ENCODE results near the gene LIN28B.
"Not testable (repeated sequence)": the region's sequence is repeated elsewhere in the genome, so short reads cannot be mapped to it uniquely, and the experiment has no call there.

LIN28B gene

DNA sequence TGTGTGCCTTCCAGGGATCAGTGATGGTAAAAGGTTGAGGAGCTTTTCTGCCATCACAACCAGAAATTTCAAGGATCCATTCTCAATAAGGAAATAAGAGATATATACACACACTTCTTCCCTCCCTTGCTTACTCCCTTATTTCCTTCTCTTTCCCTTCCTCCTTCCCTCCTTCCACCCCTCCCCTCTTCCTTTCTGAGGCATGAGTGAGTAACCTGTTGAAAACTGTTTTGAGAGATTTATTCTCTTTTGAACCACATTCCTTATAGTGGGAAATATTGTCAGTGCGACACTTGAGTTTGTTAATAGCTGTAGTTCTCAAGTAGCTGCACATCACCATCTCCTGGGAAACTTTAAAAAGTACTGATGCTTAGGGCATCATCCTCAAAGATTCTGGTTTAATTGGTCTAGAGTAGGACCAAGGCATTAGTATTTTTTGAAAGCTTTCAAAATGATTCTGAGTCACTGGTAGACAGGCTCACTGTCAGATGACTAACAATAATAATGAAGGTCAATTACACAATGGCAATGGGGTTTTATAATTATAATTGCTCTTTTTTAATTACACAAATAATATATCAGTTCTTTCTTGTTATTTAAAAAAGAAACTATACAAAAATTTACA lies 113.0 kb downstream of the LIN28B start:
- peak; percentile 10 for DNase-seq (ENCODE audit: low read depth)

DNA sequence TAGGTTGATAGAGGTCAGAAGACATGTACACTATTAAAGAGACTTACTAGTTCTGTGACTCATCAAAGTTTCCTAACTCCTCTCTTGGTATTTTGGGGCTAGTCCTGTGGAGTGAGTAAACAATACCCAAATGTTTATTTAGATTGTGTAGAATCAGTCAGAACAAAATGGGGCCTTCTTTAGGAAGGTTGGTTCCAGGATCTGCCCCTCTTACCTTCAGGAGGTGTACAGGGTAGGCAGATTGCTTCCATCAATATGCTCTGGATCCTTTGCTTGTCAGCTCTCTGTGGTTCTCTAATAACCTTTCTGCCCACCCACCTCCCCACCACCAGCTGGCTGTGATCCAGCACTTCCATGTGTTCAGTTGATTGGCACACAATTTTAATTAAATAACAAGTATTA lies 115.9 kb downstream of the LIN28B start:
- peak; percentile 34 for DNase-seq (ENCODE audit: low read depth)

DNA sequence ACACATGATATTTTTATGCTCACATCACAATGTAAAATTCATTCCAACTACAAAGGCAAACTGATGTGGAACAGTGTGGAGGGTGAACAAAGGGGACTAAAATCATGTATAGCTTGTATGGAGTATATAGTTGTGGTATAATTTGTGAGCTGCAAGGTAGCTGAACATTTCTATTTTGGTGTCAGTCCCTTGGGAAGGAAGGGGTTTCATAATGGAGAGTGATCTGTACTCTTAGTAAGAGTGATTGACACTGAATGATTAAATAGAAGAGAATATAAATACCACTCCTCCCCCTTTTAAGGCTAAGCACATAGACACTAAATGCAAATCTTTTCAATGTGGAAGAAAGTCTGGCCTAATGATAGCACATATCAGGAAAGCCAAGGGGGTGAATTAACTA lies 118.3 kb downstream of the LIN28B start:
- no peak for DNase-seq (ENCODE audit: low read depth)

DNA sequence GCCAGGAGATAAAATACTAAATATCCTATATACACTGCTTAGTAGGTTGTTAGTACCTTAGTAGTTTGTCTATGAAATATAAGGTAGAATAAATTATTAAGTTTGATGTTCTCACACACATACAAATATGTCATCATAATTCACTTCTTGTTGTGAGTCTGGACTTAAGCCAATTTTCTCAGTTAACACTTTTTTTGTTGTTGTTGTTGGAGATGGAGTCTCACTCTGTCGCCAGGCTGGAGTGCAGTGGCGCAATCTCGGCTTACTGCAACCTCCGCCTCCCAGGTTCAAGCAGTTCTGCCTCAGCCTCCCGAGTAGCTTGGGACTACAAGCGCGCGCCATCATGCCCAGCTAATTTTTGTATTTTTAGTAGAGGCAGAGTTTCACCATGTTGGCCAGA lies 119.5 kb downstream of the LIN28B start:
- DNase-seq (ENCODE audit: low read depth), result not testable (repeated sequence)

DNA sequence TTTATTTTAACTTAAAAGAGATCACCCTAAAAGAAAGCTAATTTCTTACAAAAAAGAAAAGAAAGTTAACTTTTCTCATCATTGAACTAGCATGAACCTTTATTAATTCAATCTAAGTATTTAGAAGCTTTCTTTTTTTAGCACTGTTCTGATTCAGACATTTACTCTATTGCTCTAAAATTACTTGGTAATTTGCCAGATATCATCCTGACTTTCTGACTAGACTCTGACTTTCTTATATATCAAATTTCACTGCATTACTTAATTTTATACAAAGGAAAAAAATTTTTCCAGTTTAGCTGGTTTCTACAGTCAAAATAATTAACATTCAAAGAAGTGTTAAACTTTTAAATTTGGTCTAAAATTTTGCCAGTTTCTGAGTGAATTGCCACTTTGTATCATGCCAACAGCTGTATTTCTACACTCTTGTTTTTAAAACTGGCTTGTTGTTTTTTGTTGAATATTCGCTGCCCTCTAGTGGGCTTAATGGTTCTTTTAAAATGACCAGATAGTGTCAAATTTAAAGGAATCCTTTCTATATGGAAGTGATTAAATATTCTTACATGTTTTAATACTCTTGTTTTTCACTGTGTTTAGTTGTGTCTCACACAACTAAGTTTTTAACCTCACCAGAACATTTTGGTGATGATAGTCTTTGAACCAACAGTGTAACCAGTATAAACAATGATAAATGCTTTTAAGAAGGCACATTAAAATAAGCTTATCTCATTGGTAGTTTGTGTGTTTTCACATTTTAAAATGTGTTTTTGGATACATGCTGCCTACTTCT lies 120.9 kb downstream of the LIN28B start:
- DNase-seq (ENCODE audit: low read depth), result peak; percentile 59

DNA sequence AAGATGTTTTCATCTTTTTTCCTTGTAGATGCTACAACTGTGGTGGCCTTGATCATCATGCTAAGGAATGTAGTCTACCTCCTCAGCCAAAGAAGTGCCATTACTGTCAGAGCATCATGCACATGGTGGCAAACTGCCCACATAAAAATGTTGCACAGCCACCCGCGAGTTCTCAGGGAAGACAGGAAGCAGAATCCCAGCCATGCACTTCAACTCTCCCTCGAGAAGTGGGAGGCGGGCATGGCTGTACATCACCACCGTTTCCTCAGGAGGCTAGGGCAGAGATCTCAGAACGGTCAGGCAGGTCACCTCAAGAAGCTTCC lies 121.4 kb downstream of the LIN28B start:
- peak; percentile 15 for DNase-seq (ENCODE audit: low read depth)

DNA sequence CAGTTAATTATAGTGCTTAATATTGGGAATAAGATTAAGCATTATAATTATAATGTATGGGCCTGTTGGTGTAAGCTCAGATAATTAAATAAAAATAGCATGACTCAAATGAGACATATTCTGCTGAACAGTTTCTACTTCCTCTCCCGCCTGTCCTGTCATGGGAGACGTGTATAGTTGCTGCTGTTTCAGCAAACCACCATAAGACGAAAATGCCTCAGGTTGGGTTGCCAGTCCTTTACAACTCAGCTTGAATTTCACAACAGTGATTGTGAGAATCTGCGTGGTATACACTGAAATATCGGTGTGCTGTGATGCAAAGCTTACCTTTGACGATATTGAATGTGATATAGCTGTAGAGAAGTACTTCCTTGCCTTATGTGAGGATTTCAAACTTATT lies 123.4 kb downstream of the LIN28B start:
- no peak for DNase-seq (ENCODE audit: low read depth)

DNA sequence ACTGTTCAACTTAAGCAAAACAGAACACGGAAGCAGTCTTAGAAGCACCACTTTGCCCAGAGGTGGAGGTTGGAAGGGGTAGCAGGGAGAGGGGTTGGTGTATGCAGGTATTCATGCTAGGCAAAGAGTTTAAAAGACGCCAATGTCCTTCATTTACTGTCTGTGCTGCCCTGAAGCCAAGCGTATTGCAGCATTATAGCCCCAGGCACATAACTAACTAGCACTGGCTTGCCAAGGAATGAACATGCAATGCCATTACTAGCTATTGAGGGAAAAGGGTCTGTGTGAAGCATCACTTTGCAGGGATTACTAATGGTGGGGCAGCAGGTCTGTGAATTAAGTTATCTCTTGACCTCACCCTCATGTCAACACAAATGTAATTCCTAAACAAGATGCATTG lies 124.8 kb downstream of the LIN28B start:
- DNase-seq (ENCODE audit: low read depth), result peak; percentile 38

DNA sequence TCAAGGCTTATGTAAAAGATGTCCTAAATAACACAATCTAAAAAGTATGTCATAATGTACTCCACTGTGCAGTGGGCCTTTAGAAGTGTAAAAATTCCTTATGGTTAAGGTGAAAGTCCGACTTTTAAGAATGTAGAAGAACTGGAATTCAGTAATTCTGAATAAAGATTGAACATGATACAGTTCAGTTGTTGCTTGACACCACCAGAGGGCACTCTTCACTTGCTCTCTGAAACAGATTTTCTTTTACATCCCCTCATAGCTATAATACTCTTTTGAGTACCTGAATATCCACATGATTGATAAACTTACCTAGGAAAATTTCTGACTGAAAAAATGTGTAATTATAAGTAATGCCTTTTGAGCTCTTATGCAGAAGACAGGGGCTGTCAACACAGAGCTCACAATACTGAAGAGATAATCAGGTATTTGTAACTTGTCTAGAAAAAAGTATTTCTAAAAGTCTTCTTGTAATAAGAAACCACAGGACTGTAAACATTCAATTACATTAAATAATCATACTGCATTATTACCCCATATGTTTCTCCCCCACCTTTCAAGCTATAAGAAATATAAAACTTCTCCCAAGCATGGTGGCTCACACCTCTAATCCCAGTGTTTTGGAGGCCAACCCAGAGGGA lies 130.8 kb downstream of the LIN28B start:
- peak; percentile 68 for DNase-seq (ENCODE audit: low read depth)

DNA sequence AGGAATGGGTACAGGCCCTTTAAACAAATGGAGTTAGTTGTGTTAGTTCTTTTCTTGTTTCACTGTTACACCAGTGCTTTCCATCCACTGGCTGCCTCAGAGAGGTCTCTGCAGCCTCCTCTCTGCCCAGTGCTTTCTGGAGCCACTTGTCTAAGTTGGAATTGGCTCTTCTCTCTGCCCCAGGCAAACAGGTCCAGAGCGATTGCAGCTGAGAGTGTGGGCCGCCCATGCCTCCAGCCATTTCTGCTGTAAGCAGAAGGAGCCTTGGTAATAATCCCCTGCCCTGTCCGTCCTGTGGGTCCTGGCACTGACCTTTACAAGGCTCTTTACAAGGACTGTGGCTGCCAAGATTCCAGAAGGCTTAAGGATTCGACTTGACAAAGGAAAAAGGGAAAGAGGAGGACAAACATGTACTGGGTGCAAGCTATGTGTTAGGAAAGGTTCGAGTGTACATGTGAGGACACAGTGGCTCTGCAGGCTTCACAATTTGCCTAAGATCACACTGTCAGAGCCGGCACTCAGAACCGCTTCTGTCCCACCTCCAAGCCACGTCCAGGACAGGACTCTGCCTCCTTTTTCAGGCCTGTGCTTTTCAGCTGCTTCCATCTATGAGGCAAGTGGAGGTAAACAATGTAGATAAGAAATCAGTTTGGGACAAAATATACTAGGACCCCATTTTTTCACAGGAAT lies 134.4 kb downstream of the LIN28B start:
- peak; percentile 18 for DNase-seq (ENCODE audit: low read depth)

DNA sequence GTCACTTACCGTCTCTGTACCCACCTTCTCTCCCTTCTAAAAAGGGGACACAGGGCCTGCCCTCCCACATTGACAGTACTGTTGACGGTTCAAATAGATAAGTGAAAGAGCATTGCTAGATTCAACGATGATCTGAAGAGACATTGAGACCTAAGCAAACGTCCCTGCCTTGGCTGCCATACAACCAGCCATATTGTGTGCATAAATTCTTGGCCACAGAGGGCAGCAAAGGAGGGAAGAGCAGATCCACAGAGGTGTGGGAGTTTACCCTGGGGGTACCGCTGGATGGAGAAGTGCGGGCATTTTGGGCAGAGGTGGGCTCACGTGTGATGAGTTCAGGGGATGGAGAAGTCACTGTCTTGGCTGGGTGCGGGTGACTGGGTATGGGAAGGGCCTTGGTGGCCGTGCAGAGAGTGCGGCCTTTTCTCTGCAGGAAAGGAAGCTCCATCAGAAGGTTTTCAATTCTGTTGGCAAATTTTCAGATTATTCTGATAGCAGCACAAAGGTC lies 137.3 kb downstream of the LIN28B start:
- no peak for DNase-seq (ENCODE audit: low read depth)

DNA sequence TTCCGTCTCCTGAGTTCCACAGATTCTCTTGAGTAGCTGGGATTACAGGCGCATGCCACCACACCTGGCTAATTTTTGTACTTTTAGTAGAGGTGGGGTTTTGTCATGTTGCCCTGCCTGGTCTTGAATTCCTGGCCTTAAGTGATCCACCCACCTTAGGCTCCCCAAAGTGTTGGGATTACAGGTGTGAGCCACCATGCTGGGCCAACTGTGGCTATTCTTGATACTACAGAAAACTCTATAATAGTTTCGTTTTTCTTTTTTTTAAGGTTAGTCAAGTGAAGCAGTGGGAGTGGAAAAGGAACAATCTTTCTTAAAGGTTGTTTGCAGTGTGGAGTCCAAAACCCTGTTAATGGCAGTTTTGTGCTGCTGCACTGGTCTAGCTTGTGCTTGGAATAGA lies 138.2 kb downstream of the LIN28B start:
- DNase-seq (ENCODE audit: low read depth), result no peak

DNA sequence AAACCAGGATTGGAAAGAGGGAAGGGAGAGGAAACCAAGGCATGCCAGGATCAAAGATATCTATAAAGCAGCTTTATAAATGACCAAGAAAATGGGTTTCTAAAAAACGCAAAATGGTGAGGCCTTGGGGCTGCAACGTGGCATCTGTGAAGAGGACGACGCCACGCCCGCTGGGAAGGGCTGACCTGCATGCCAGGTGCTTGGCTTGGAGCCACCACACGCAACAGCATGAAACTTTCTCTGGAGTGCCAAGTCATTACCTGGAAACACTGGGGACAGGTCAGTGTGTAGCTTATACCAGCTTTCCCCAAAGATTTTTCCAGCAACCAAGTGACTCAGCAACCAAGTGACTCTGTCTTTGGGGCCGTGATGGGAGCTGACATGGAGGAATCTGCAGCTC lies 140.4 kb downstream of the LIN28B start:
- no peak for DNase-seq (ENCODE audit: low read depth)

DNA sequence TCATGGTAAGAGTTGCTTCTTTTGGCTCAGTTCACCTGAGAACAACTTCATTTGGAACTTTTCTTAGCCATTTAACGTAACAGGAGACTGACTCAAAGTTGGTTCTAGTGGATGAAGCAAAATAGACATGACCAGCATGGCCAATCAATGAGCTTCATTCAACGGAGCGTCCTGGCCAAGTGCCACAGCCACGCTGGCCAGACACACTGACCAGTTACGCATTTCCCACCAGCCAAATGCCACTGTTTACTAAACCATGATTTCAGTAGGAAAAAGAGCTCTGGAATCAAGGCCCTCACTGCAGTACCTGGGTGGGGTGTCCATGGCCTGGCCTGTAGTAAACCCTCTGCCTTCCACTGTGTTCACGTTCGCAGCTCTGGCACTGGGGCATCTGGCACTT lies 142.5 kb downstream of the LIN28B start:
- DNase-seq (ENCODE audit: low read depth), result no peak

DNA sequence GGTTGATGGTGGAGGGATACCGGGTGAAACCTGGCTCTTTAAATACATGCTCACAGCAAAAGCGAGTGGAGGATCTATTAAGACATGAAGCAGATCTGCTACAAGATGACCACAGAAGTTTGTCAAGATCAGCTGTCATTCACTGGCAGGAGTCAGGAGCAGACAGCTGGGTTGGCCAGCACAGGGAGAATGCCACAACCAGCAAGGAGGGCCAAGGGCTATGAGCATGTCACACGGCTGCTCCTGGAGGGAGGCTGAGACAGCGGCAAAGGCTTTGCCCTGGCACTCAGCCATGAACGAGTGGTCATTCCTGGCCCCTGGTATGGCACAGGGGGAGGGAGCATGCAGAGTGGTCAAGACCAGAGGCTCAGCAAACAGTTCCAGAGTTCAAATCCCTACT lies 145.3 kb downstream of the LIN28B start:
- DNase-seq (ENCODE audit: low read depth), result no peak

DNA sequence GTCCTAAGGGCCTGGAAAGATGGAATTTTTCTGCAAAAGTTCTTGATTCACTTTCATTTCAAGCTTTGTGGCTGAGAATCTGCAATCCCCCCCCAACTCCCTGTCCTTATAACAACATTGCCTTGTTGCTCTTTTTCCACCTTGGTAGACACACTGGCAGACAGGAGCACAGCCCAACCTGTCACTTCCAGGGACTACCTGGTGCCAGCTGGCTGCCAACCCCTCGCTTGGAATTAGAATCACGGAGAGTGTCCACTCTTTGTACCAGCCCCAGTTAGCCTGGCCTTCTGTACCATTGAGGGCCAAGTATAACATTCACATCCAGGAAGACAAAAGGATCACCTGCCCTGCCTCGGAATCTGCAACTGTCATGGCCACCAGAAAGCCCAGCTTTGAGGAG lies 148.2 kb downstream of the LIN28B start:
- no peak for DNase-seq (ENCODE audit: low read depth)

DNA sequence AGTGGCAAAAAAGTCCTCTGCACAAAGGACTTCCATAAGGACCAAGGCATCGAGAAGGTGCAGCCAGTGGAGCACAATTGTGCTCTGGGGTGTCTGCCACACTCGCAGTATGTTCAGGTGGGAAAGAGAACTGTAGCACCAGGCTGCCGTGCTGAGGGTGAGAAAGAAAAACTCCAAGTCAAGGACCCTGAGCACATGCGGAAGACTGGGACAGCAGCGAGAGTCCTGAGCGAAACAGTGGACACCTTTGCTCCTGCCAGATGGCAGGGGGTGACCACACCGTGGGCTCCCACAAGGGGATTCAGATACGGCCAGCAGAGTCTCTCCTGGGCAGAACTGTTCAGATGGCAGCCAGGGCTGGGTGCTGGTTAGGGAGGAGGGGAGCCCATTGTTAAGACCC lies 149.4 kb downstream of the LIN28B start:
- DNase-seq (ENCODE audit: low read depth), result no peak

DNA sequence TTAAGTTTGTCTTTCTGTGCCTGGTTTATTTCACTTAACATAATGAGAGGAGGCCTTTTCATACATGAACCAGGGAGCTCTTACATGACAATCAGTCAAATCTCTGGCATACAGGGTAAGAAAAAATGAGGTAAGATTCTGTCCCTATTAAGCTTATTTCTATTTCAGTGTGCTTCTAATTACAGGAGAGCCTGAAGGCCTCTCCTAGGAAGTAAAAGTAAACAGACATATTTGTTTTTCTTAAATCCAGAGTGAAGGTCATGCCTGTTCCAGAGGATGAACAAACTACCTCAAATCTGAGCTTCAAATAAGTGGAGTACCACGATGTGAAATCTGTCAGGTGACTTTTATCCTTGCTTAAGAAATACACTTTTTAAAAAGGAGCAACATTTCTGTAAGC lies 150.3 kb downstream of the LIN28B start:
- DNase-seq (ENCODE audit: low read depth), result no peak

DNA sequence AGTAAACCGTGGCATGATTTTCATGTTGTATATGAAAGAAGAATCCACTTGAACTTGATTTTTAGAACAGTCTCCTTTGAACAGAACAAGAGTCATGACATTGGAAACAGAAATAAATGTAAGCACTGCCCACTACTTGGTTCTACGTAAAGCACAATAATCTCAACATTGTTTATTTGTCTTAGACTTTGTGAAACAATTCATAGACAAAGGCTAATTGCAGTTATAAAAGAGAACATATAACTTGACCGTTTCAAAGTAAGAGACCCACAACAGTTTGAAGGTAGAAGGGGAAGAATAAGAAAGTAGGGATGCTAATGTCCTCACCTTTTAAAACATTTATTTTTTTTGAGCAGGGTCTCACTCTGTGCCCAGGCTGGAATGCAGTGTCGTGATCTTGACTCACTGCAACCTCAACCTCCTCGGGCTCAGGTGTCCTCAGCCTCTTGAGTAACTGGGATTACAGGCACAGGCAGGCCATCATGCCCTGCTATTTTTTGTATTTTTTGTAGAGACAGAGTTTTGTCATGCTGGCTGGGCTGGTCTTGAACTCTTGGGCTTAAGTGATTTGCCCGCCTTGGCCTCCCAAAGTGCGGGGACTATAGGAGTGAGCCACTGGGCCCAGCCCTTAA lies 151.8 kb downstream of the LIN28B start:
- no peak for DNase-seq (ENCODE audit: low read depth)

DNA sequence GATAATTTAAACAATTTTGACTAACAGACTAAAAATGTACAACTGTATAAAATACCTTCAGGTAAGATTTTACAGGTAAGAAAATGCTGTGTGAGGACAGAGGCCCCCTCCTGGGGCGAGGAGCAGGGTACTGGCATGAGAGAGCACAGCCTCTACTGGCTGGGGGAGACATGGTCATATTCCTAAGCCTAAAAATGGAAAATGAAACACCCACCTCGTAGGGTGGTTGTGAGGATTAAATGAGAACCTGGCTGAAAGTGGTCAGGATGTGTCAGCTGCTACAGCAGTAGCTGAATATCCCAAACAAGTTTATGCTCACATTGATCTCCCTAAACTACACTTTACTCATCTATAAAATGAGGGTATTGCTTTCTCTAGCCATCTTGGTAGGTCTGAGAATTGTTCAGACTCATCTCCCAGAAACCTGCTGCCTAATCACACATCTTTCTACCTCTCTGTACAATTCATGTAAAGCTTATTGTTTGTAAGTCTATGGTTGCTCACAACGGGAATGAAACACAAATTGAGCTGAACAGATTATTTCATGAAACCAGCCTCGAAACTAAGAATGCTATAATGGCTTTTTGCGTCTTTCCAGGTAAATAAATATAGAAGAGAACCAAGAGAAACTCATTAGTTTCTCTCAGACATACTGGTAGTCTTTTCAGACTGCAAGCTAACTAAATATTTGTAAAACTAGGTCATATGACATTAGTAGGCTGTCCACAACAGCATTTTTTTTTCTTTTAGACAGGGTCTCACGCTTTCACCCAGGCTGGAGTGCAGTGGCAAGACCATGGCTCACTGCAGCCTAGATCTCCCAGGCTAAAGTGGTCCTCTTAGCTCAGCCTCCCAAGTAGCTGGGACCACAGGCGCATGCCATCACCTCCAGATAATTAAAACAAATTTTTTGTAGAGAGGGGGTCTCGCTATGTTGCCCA lies 153.3 kb downstream of the LIN28B start:
- no peak for DNase-seq (ENCODE audit: low read depth)

DNA sequence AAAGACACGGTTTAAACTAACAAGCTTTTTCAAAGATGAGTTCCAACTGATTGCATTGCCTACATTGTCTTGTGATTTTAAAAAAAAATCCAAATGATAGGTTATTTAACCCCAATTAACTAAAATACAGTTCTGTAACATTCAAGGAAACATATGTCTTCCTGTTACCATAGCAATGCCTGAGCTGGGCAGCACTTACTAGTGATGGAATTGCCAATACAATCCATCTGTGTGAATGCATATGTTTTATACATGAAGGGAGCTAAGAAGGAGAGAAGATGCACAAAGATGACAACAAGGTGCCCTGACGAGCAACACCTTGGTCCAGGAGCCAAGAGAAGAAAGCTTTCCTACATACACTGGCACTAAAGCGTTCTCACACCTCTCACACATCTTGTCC lies 154.2 kb downstream of the LIN28B start:
- no peak for DNase-seq (ENCODE audit: low read depth)
